GM21786 (cell line): ENCODE data around the gene SYTL4.
A peak's percentile ranks its signal among the peaks of the same experiment; 100 is the strongest.

Experiments
- ATAC-seq: cut with Tn5 transposase; IDR thresholded peaks from one replicate; pipeline ENCODE4 v1.9.1; 2021; ENCODE audit not compliant: unreplicated experiment

SYTL4 gene

GRCh38 chrX:100649550-100650356 lies 82.2 kb downstream of the SYTL4 start:
- no peak for ATAC-seq

- ATAC-seq, result no peak
Observed at GRCh38 chrX:100648458-100649417, 83.2 kb downstream of the SYTL4 start.

- ATAC-seq, result no peak
Observed at GRCh38 chrX:100647739-100648138, 84.2 kb downstream of the SYTL4 start.

GRCh38 chrX:100647095-100647494 lies 84.8 kb downstream of the SYTL4 start:
- ATAC-seq, result no peak

- ATAC-seq, result no peak
Observed at GRCh38 chrX:100645106-100645505, 86.8 kb downstream of the SYTL4 start.

GRCh38 chrX:100643956-100644860 lies 87.7 kb downstream of the SYTL4 start, which contains the start of gene SRPX2:
TSS of gene SRPX2 (plus strand) at chrX:100644199. CDS start at chrX:100646323, 2,124 bp downstream.
- no peak for ATAC-seq

GRCh38 chrX:100643212-100643611 lies 88.7 kb downstream of the SYTL4 start:
- no peak for ATAC-seq

GRCh38 chrX:100642290-100642689 lies 89.6 kb downstream of the SYTL4 start:
- no peak for ATAC-seq

GRCh38 chrX:100636321-100636991 lies 95.5 kb downstream of the SYTL4 start, which contains the start of gene TSPAN6:
TSS of gene TSPAN6 (minus strand) at chrX:100636806. CDS start at chrX:100636694, 112 bp downstream.
- ATAC-seq, result peak; percentile 97

- no peak for ATAC-seq
Observed at GRCh38 chrX:100635989-100636320, 96.0 kb downstream of the SYTL4 start.

- no peak for ATAC-seq
Observed at GRCh38 chrX:100635040-100635439, 96.9 kb downstream of the SYTL4 start.

- peak; percentile 94 for ATAC-seq
Observed at GRCh38 chrX:100625985-100626491, 105.9 kb downstream of the SYTL4 start.
